Left forelimb (tissue), 1 donor: Measurements from ENCODE around the gene ATF5.

Experiments used
- DNase-seq: peaks from one replicate; pipeline ENCODE4 v3.0.0-alpha.2; 2018; ENCODE audit warnings: low spot score

Gene ATF5

DNA sequence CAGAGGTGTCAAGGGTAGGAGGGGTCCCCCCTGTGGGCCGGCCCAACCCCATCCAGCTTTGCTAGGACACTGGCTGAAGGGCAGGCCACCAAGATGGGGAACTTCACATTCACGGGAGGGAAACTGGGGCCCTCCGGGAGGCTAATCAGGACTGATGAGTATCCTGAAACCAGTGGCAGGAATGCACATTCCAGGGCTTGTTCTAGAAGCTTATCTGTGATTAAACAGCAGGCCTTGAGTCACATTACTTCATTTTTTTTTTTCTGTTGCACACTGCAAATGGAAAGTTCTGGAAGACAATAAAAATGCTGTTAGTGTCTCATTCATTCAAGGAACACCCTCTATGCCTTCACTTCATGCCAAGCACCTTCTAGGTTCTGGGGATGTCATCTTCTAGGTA is 47.5 kb downstream of the ATF5 start:
- no peak for DNase-seq

GRCh38 chr19:49977076-49977475 is 48.1 kb downstream of the ATF5 start:
- DNase-seq, result no peak

- peak; percentile 31 for DNase-seq
These were observed 48.9 kb downstream of the ATF5 start for GRCh38 chr19:49977881-49978280.

DNA sequence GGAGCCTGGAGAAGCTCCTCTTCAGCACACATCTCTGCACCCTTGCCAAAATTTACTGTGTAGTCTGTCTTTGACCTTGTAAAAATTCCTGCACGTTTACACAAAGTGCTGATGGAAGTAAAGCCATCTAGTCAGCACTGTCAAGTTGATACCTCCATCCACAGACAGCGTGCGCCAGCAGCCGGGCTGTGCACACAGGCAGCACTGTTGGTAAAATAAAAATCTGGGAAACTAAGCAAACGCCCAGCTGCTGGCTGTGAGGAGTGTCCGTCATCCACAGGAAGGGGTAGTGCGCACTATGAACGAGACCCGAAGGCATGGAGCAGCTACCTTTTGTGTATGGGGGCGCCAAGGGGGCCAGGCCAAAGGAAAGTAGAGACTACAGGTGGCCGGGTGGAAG is 49.3 kb downstream of the ATF5 start:
- DNase-seq, result no peak

DNA sequence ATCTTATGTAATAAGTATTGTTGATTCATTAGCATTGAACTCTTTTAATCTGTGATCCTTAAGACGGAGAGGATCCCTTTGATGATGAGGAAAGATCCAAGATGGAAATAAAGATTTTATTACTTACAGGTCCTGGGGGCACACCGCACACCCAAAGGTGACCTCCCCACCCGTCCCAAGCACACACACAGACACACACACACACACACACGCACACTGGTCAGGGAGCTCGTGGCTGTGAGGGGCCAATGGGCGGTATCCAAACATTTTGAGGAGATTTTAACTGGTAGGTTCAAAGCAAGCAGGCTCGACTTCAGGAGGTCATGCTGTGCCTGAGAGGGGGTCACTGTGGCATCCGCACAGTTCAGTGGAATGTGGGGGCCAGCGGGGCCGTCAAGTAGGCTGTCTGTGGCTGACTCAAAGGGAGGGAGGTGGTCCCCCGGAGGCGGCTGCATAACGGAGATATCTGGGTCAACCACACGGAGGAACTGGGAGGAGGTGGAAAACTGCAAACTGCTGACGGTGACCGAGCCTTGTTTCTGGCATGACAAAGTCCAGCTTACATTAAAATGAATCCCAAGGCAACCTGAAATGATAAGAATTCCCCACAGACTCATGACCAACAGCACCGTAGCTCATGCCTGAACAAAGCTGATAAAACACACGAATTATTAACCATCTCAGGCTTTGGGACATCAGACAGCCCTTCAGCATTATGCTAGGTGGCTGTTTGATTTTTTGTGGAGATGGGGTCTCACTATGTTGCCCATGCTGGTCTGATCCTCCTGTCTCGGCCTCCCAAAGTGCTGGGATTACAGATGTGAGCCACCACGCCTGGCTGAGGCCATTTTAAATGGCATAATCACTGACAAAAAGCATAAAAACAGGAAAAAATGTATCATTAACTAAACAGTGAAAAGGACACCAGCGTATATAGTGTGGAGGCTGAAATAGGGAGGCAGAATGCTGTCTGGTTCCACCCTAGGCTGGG is 52.9 kb downstream of the ATF5 start:
- DNase-seq, result peak; percentile 58
